LHCN-M2 (cell line): Measurements from ENCODE around the gene USP48. TPM values are rescaled to one million over a fixed set of nuclear protein-coding genes. Genes with fewer than 3 reads are reported as not detected.
A peak's percentile ranks its signal among the peaks of the same experiment; 100 is the strongest.

Experiments
- DNase-seq: peaks from one replicate; pipeline ENCODE4 v3.0.0-alpha.2; 2012; ENCODE audit warnings: low read depth
- total RNA-seq: library from RNA; depleted of rRNA; stranded (reverse); fragments of >200 nt; gene quantifications from 2 replicates; pipeline ENCODE4 v1.2.3, GENCODE V29; 2014

Gene USP48
- total RNA-seq, 1 experiment from 2014 or later: 25.1 TPM

DNA sequence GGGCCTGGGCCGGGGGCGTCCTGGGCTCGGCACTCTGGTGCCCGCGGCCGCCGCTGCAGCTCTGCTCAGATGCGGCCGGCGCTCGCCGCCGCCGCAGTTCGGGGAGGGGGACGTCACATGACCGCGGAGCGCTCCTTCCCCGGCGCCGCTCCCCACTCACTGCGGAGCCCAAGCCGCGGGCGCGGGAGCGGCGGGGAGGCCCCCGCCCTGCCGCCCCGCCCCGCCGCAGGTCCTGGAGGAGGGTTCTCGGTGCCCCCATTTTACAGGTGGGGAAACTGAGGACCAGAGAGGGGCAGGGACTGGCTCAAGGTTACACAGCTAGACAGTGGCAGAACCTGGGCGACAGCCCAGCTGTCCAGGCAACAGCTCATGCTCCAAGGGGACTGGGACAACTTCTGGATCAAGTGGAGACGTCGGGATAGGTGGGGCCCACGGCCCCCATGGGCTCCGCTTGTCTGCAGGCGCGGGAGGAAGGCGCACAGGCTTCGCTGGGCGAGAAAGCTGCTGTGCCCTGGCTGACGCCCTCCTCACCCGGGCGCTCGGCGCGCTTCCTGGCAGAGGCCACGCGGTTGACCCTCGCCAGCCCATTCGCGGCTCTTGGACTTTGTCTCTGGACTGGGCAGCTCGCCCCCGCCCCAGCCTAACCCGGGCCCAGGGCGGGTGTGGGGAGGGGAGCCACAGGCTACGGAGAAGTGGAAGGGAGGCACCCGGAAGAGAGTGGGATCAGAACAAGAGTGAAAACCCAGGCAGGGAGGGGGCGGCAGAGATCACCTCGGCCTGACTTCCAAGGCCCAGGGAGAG is 113.5 kb downstream of the USP48 start, which contains the start of gene RAP1GAP:
RAP1GAP (minus strand) TSS at position 100 of the 801 bp plus-strand sequence. CDS start 49,325 bp downstream, outside the sequence.
- DNase-seq: no peak

DNA sequence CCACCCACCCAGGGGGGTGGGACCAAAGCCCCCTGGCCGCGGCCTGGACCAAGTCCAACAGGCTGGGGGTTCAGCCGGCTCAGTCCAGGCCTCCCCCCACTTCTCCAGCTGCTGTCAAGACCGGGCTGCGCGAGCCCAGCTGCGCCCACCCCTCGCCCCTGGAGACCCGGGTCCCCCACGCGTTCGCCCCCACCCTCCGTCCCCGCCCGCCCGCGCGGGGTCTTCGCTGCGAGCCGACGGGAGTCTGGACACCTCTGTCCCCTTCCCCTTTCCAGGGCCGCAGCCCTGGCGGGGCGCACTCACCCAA is 114.0 kb downstream of the USP48 start:
- no peak for DNase-seq

DNA sequence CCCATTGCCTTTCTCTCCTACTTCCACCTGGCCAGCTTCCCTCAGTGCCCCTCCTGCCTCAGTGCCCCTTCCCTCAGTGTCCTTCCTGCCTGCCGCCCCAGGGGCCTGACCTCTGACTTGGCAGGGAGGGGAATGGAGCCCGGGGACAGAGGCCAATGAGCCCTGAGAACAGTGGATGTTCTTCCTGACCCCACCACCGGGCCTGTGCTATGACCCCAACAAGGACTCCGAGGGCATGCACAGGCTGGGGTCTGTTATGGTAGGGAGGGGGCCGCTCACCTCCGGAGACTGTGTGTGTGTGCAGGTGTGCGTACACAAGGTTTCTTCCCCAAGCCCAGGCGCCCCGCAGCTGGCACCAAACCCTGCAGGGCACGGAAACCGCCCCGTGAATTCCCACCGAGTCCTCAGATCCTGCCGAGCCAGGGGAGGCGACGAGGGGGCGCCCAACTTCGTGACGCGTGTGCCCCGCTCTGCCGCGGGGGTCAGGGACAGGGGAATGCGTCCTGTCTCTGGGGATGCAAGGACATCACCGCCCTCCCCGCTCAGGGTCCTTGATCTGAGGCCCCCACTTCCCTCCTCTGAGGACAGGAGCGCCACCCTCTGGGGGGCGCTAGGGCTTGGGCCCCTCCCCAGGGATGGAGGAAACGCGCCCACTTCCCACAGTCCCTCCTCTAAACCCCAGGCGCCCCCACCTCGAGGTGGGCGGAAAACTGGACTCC is 114.6 kb downstream of the USP48 start:
- no peak for DNase-seq

DNA sequence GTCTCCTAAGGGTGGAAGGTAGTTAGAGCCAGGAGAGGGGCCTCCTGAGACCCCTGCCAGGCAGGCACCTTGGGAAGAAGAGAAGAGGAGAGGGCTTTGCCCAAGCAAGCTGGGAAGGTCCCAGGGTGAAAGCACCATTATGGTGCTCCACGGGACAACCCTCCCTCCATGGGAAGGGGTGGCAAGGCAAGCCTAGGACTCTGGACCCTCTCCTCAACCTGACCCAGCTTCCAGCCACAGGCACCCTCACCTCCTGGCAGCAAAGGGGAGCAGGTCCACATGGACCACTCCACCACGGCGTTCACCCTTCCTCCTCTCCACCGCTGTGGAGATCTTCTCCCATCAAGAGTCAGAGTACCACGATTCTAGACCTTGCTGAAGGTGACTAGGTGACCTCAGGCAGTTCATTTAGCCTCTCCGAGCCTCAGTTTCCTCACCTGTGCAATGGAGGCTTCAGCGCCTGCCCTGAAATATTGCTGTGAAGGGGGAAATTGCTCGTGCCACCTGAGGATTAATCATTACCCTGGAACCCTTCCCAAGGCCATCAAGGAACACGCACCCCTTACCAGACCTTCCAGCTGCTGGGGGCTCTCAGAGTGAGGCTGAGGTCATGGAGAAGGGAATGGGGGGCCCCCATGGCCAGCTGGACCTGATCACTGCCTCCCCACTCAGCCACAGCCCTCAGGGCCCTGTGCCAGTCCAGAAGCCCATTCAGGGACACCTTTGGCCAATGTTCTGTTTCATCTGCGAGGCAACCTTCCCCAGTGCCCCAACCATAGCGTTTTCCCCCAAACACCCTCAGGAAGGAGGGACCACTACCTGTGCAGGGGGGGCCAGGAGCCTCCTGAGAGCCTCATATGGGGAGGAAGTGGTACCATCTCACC is 115.4 kb downstream of the USP48 start:
- no peak for DNase-seq

DNA sequence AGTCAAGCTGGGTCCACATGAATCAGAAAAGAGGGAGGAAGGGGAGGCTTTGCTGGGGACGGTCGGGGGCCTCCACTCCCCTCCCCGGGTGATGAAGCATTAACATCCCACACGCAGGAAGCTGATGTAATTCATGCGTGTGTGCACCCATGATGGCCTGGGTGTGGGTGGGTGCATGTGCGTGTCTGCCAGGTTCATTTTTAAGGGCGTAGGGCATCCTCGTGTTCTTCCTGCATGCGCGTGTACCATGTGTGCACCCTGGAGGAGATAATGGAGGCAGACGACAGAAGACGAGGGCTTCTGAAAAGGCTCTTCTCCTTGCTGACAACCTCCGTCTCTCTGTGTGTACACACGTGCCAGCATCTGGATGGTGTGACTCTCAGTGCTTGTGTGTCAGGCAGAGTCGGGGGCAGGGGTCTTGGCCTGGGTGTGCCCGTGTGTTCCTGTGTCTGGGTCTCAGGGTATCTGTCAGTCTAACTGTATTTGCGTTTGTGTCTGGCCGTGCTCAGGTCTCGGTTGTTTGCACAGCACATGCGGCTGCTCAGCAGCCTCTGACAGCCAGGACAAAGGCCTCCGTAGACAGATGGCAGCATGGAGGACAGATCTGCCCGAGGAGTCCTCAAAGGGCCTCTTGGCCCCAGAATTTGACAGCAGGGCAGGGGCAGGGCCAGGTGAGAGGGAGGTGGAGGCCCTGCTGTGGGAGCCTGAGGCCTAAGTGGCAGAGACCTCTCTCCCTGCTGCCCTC is 116.2 kb downstream of the USP48 start:
- DNase-seq: no peak

DNA sequence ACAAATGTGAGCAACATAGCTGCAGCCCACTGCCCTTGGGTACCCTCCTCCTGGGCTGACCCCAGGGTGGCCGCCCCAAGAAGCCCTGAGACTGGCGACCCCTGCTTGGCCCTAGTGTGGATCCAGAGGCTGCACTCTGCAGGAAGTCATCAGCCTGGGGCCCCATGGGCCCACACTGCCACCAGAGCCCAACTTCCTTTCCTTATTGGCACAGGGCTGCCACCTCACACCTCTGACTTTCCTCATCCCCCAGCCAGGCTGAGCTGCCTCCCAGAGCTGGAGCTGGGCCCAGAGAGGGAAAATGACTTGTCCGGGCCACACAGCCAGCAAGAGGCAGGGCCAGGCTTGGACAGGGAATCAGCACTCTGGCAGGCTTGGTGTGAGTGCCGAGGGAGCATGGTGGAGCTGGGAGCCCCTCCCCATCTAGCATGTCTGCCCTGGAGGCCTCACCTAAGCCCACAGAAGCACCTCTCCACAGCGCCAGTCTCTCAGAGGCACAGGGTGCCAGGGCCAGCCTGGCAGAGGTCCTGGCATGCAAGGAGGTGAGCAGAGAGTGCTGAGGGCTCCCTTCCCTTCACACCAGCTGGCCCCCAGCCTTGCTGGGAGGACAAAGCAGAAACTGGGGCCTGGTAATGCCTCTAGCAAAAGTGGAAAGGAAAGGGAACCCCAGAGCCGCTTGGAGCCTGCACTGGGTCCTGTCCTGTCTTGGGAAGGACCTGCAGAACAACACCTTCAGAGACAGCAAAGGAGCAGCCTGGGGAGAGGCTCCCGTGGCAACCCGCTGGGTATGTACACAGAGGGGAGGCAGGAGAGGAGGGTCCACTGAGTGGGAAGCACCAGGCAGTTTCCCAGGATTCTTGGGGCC is 117.0 kb downstream of the USP48 start:
- no peak for DNase-seq

DNA sequence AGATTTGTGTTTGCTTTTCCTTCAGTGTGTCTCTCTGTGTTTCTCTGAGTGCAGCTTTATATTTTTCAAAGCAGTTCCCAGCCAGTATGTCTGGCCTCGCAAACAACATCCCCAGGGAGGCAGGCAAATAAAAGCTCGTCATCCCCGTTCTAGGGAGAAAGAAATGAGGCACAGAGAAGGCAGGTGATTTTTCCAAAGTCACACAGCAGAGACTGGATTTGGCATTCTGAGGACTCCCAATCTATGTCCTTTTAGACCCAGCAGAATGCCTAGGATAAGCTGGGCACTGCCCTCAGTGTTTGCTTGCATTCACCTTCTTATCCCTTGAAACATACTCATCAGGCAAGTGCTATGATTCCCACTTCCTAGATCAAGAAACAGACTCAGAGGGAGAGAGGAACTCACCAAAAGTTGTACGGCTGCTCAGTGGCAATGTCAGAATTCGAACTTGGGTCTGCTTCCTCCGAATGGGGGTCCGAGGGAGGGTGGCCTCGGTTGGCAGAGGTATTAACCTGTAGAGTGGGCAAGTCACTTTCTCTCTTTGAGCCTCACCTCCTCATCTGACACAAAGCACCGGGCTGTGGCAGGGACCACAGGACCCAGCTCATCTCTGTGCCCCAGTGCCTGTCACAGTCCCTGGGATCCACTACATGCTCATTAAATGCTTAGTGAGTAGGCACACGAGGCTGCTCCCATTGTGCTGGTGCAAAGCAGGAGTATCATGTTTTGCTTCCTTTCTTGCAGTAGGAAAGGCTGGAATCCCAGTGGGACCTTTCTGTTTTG is 118.0 kb downstream of the USP48 start:
- no peak for DNase-seq

DNA sequence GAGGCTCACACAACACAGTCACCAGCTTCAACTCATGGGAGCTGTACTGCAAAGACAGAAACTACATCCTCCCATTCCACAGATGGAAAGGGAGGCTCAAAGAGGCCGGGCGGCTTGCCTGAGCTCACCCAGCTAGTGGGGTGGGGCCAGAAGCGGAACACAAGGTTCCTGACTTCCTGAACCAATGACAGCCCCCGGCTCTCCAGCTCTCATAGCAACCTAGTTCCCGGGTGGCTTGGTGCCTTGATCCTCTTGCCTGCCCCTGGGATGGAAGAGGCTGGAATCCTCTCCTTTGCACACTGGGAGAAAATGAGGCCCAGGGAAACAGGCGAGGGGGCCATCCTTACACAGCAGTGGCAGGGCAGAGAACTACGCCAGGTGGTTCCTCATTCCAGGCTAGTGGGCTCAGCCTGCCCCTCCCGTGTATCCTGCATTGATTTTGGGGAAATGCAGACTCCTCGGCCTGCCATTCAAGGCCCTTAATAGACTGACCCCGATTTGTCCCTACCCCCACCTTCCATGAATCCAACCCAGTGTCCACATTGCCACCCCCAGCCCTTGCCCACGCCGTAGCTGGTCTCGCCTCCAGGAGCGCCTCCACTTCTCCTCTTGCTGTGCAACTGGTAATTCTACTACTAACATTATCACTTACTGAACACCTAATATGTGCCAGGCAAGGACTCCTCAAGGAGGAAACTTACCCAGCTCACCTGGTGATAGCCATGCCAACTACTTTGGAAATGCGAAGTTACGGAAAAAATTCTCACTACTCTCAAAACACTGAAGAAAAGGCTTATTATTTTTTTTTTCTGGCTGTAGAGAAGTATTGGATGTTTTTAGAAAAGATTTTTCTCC is 118.8 kb downstream of the USP48 start:
- no peak for DNase-seq

DNA sequence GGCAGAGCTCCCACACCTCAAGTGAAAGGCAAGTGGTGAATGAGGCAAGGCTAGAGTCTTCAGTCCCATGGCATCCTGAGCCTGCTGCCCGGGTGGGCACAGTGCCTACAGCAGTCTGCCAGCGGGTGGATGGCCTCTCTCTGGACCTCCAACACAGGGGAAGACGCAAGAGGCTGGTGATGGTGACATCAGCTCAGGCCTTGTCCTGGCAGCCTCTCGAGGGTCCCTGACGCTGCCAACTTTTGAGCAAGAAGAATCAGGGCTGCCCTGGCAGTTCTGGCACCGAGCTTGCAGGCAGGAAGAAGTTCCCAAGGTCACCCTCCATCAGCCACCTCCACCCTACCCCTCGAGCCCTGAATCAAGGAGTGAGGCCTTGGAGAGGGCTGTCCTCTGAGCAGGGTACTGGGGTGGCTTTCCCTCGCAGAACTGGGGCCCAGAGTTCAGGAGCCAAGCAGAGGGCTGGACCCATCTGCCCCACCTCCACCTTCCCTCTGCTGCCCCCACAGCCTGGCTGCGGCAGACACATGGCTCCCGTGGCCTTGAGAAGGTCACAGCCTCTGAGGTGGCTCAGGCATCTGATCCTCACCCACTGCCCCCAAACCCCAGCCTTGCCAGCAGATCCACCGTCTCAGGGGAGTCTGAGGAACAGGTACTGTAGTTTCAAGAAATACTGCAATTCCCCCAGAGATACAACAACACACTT is 119.5 kb downstream of the USP48 start:
- DNase-seq: no peak

DNA sequence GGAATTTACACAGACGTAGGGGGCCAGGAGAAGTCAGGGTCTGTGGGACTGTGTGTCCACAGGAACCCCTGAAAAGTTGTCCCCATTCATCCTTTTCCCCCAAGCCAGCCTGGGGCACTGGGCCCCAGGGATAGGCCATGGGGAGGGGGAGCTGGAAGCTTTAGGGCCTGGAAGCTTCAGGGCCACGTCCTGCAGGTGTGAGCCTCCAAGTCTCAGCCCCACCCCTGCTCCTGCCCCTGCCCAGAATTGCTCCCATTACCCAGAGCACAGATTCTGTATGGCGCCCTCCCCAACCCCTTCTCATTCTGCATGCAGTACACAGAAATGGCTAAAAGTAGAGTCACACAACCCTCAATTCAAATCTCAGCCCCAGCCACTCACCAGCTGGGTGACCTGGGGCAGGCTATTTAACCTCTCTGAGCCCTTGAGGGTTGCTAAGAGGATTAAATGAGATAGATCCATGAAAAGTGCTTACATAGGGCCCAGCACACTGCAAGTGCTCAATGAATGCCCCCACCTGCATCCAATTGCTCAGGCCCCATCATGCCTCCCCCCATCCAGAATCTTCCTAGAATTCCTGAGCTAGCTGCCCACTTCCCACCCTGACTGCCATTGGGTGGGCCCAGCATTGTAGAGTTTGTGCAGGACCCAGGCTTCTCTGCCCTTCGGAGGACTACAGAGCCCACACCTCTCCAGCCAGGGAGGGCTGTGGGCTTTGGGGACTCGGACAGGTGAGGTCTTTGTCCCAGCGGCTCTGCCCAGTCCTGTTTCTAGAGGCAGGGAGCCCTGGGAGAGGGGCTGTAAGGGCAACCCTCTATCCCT is 120.3 kb downstream of the USP48 start:
- DNase-seq: no peak

DNA sequence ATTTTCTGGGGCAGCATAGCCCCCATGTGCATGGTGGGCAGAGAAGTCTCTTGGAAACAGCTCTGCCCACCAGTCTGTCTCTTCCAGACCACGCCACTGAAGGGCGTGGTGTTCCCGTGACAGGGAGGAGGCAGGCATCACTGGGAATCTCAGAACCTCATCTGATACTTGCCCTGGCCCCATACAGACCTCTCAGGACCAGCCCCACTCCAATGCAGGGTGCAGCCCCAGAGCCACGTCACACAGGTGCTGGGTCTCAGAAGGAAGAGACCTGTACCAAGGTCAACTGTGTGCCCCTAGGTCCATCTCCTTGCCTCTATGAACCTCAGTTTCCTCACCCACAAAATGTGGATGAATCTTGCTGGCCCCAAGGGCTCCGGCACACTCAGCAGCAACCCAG is 121.1 kb downstream of the USP48 start:
- no peak for DNase-seq

DNA sequence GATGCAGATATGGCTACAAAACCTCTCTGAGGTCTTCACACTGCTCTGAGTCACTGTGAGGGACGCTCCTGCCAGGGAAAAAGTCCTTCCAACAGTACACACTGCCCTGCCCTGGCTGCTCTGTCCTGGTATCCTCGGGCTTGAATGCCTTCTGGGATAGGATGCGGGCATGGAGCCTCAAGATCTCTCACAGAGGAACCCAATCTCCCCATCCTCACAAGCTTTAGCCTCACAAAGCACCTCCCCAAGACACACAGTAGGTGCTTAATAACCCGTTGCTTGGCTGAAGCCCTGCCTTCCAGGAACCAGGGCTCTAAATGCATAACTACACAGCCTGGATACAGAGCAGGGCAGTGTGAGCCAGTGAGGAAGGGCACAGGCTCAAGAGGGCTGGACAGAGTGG is 123.0 kb downstream of the USP48 start:
- no peak for DNase-seq

DNA sequence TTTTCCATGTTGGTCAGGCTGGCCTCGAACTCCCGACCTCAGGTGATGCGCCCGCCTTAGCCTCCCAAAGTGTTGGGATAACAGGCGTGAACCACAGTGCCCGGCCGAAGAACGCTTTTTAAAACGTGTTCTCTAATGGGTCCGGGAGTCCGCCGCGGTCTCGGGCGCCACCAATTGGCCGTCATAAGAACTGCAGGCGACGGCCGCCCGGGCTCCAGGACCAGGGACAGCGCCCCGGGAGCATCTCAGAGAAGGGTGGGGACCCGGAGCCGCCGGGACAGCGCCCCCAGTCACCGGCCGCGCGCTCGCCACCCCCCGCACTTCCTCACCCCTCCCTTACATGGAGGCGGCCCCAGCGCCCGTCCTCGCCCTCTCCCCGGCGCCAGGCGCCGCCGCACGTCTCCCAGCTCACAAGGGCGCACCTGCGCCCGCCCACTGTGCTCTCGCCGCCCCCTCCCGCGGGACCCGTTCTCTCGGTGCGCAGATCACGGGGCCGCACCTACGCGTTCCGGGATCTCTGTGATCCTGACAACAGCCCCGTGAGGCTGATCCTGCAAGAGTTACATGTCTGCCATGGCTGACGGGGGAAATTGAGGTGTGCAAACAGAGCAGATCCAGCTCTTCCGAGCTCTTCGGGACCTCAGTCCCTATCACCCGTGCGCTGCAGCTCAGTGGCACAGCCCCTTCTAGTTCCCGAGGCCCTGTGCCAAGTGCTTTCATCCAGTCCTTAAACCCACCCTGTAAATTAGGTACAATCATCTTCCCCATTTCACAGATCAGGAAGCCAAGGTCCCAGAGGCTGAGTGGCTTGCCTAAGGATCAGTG is 123.6 kb downstream of the USP48 start:
- peak; percentile 44 for DNase-seq

DNA sequence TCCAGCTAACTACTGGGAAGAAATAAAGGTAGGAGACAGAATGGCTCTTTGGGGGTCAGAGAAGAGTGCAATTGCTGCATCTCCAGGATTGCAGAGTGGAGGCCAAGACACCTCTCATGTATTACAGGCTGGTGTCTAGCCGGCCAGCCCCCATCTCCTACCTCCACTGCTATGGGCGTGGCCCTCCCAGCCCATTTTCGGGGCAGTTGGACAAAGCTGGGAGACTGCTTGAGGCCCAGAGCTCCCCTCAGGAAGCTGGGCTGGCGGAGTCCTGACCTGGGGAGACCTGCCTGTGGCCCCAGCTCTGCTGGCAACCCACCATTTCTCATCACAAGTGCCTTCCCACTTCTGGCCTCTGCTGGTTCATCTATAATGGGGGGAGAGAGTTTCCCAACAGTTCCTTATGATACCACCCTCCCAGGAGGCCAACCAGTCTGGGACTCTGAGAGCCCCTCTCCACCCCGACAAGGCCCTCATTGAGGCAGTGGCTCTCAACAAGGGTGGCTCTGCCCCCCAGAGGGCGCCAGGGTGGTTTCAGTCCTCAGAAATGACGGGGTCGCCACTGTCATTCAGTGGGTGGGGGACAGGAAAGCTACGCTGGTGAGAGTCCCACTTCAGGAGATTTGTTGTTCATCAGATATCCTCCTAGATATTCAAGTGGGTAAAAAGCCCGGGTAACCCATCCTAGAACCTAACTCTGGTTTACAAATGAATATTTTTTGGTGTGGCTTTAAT is 125.3 kb downstream of the USP48 start:
- no peak for DNase-seq

DNA sequence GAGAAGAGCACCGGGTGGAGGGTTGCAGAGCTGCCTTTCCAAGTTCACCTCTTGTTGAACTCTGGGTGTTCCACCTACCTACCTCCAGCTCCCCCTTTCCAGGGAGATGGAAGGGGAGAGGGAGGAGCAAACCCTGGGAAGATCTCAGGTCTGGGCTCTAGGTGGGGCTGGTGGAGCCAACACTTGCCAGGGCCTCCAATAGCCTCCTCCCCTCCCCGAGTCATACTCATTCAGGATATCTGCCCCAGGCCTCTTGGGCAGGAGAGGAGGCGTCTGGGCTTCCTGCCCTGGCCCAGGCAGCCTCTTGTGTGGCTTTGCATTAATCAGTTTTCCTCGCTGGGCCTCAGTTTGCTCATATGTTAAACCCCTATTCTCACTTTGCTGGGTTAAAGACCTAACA is 127.2 kb downstream of the USP48 start:
- no peak for DNase-seq

DNA sequence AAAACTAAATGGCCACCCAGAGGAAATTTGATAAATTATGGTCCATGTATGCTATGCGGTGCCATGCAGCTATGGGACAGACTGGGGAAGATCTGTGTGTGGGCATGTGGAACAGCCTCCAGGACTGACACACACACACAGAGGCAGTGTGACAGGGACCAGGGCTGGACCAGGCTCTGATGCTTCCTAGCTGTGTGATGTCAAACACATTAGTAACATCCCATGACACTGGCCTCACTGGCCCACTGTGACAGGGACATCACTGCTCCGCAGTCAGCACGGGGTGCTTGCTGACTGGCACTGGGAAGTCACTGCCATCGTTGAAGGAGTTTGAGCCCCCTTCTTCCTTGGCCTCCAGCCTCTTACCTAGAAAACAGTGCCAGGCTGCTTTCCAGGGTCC is 127.7 kb downstream of the USP48 start:
- DNase-seq: no peak
